Nephron progenitor cell (in vitro differentiated cells): ENCODE data around the gene CCT5.
A peak's percentile ranks its signal among the peaks of the same experiment; 100 is the strongest.

Experiments
- DNase-seq: peaks from one replicate; pipeline ENCODE4 v3.0.0; 2021
- H3K27ac Mint-ChIP-seq: 2 replicates; pipeline ENCODE4 v1.8.0; 2021; ENCODE audit warnings: mild to moderate bottlenecking, moderate library complexity, mixed read lengths
- H3K27me3 Mint-ChIP-seq: 2 replicates; pipeline ENCODE4 v1.8.0; 2021; ENCODE audit warnings: mild to moderate bottlenecking, low read depth, mixed read lengths; ENCODE audit not compliant: poor library complexity
- H3K36me3 Mint-ChIP-seq: 2 replicates; pipeline ENCODE4 v1.8.0; 2021; ENCODE audit warnings: low read depth, mixed read lengths
- H3K4me1 Mint-ChIP-seq: 2 replicates; pipeline ENCODE4 v1.8.0; 2021; ENCODE audit warnings: mixed read lengths
- H3K4me3 Mint-ChIP-seq: 2 replicates; pipeline ENCODE4 v1.8.0; 2021; ENCODE audit warnings: mild to moderate bottlenecking, moderate library complexity, mixed read lengths
- H3K9me3 Mint-ChIP-seq: 2 replicates; pipeline ENCODE4 v1.8.0; 2021; ENCODE audit warnings: mild to moderate bottlenecking, moderate library complexity, mixed read lengths
- TF ChIP-seq, protein P1 (sequence below): fragments of 200-600 bp; sonication (generic); IDR thresholded peaks from 2 replicates; pipeline ENCODE4 v1.5.0; 2021; ENCODE audit warnings: antibody characterized with exemption

Gene CCT5

DNA sequence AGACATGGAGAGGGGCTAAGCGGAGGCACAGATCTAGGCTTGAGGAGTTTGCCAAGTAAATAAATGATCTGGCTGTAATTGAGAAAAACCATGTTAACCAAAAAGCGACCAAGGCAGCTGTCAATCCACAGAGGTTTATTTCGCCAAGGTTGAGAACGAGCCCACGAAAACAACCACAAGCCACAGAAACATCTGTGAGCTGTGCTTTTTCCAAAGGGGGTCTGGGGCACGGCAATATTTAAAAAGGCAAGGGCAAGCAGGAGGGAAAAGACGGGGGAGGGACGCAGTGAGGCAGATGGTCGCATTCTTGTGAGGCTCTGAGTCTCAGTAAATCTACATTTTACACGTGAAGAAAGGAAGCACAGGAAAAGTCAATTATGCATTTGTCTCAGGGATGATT is 25.4 kb downstream of the CCT5 start:
- peak overlapping the region; percentile 75 for H3K27ac Mint-ChIP-seq
- DNase-seq, result no peak

DNA sequence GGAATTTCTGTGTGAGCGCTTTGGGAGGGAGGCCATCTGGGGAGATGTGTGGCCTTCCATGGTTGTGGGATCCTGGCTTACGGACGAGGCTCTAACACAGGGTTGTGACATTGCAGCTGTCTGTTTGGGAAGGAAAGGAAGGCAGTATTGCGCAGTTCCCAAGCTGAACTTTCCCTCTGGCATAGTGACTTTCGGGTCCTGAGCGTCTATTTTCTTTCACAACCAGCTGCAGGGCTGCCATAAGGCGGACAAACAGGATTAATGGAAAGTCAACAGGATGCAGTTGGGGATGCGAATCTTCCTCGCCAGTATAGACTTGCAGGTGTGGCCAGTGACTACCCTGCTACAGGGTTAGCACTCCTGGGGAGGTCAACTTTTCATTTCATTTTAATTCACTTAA is 25.9 kb downstream of the CCT5 start:
- TF ChIP-seq, protein P1, sequence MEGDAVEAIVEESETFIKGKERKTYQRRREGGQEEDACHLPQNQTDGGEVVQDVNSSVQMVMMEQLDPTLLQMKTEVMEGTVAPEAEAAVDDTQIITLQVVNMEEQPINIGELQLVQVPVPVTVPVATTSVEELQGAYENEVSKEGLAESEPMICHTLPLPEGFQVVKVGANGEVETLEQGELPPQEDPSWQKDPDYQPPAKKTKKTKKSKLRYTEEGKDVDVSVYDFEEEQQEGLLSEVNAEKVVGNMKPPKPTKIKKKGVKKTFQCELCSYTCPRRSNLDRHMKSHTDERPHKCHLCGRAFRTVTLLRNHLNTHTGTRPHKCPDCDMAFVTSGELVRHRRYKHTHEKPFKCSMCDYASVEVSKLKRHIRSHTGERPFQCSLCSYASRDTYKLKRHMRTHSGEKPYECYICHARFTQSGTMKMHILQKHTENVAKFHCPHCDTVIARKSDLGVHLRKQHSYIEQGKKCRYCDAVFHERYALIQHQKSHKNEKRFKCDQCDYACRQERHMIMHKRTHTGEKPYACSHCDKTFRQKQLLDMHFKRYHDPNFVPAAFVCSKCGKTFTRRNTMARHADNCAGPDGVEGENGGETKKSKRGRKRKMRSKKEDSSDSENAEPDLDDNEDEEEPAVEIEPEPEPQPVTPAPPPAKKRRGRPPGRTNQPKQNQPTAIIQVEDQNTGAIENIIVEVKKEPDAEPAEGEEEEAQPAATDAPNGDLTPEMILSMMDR, result no peak
- Mint-ChIP-seq H3K27ac (peak overlapping the region; percentile 75), H3K9me3 (peaks cover 7% of the 10 kb centered on the region), H3K27me3 (peaks cover 12% of the 10 kb centered on the region), H3K36me3 (peaks cover 24% of the 10 kb centered on the region), H3K4me1 (peaks cover 32% of the 10 kb centered on the region), H3K4me3 (no peak overlapping the region)
- no peak for DNase-seq

More for the DNA sequence above, 25.4 kb downstream of the CCT5 start:
- H3K9me3 Mint-ChIP-seq, result peaks cover 7% of the 10 kb centered on the region
- TF ChIP-seq, protein P1, result no peak
- peaks cover 21% of the 10 kb centered on the region for H3K36me3 Mint-ChIP-seq
- H3K27me3 Mint-ChIP-seq, result peaks cover 12% of the 10 kb centered on the region
- H3K4me1 Mint-ChIP-seq, result peaks cover 32% of the 10 kb centered on the region
- no peak overlapping the region for H3K4me3 Mint-ChIP-seq

DNA sequence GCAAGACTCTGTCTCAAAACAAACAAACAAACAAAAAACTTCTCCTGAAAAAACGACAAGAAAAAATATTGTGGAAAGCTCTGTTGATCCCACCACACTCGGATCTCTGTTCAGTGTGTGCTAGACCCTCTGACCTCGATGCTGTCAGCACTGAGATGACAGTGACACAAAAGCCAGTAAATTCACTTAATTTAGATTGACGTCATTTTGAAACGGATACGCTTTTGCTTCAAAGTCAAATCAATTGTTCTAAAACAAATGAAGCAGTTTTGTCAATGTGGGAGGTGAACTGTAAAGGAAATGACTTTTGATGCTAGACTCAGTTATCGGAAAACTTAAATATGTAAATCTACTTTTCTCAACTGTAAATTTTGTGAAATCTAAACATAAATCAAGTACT is 26.6 kb downstream of the CCT5 start:
- Mint-ChIP-seq H3K27me3 (peaks cover 9% of the 10 kb centered on the region), H3K4me1 (peaks cover 32% of the 10 kb centered on the region), H3K27ac (no peak overlapping the region), H3K9me3 (peaks cover 7% of the 10 kb centered on the region), H3K36me3 (peaks cover 24% of the 10 kb centered on the region), H3K4me3 (no peak overlapping the region)
- no peak for DNase-seq
- TF ChIP-seq, protein P1, result no peak

DNA sequence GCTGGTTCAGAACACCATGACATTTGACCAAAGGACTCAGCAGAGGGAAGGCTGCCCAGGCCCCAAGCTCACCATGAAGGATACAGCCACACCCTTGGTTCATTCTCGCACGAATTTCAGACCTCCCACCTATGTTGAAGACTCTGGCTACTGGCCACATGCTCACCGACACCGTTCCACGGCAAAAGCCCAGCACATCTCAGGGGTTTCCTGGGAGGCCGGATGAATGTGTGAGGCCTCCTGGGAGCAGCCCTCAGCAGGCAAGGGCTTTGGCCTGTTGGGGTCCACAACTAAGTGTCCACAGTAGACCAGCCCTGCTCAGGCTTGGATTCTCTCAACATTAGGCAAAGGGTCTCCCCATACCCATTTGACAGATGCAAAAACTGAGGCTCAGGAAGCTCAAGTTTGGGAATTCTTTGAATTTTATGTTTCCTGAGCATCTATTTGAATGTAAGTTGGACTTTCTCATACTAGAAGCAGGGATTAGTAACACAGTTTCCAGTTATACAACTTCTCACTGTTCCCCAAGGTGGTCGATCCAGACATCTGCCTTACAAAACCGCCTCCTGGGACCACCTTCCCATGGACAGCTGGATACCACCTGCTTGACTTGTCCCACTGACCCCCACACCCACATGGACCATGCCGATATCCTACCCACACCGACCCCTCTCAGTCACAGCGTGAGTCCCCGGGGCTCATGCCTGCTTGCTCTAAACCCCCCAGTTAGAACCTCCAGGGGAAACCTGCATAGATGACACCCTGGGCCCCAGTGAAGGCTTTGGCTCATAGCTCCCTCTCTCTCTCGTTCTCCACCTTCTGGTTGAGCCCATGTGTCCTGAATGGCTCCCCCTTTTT is 27.9 kb downstream of the CCT5 start:
- H3K9me3 Mint-ChIP-seq, result peaks cover under 1% of the 10 kb centered on the region
- H3K4me3 Mint-ChIP-seq, result no peak overlapping the region
- no peak for DNase-seq
- no peaks in the 10 kb centered on the region for H3K27me3 Mint-ChIP-seq
- H3K36me3 Mint-ChIP-seq, result peaks cover 17% of the 10 kb centered on the region
- TF ChIP-seq, protein P1, result no peak
- H3K27ac Mint-ChIP-seq, result no peak overlapping the region
- peaks cover 33% of the 10 kb centered on the region for H3K4me1 Mint-ChIP-seq

DNA sequence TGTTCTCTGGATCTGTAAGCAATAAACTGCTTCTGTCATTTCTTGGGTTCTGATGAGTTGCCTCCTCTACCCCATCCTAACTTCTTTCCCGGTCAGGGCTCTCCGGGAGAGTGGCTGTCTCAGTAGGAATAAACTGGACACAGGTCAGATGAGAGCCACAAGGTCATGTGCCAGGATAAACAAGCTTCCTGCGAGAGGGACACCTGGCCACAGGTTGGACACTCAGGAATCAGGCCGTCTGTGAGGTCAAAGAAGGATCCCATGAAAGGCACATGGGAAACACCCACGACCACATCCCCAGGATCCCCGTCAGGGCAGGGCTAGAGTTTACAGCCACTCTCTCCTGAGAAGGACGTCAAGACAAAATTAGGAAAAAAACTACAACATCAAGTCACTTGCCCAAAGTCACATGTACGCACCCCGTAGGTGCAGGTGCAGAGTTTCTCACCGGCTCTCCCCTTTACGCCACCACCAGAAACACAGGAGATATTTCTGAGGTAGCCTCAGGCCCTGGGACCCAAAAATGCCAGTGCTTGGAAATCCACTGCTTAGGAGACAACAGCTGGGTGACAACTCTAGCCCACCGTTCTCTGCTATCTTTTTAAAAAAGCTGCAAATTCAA is 28.7 kb downstream of the CCT5 start:
- Mint-ChIP-seq H3K36me3 (peaks cover 17% of the 10 kb centered on the region), H3K4me3 (peak overlapping the region; percentile 21), H3K9me3 (no peaks in the 10 kb centered on the region), H3K4me1 (peaks cover 38% of the 10 kb centered on the region), H3K27ac (no peak overlapping the region), H3K27me3 (no peaks in the 10 kb centered on the region)
- no peak for DNase-seq
- TF ChIP-seq, protein P1, result no peak
